ENCODE data around the gene TMEM144. TPM values are rescaled to one million over a fixed set of nuclear protein-coding genes. Genes with fewer than 3 reads are reported as not detected.
A peak's percentile ranks its signal among the peaks of the same experiment; 100 is the strongest.

TMEM144 gene
- total RNA-seq, result 10 to 100 TPM in 5 of 6 donors, 1 to 10 TPM in 1; 8.6 to 16.7 (median 13.7) TPM

DNA sequence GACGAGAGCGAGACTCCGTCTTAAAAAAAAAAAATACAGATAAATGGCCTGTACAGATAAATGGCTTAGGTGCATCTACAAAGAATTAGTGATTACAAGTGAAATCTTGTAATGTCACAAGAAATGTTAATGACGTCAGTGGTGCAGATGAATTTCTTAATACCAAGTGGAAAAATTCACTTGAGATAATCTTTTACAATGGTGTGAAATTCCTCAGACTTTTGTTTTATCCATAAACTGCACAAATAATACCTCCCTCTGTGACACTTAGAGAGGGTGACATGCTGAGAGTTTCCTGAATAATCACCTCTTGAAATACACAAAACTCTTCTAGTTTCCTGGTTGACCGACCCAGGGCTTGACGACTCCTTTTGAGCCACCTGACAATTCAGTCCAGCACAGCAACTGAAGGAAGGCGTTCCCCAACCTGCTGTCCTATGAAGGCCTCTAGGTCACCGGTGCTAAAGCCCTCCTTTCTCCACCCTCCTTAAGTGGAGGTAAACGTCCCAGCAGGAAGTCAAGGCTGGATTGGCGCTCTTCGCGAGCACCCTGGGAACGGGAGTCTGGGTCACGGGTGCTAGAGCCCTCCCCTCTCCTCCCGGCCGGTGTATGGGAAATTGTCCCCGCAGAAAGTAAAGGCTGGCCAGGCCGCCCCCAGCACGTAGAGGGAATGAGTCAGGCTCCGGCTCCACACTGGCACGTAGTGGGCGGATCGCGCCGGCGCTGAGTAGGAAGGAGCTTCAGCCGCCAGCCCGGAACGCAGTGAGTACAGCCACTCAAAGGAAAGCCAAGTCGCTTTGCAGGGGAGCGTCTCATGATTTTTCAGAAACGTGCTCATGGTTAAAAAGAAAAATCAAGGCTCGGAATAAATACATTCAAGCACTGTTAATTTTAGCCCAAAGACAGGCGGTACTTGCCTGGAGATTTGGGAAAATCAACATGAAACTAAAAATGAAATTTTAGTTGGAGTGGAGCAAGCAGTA is at the start of gene TMEM144:
TMEM144 (plus strand) TSS at position 662 of the 983 bp plus-strand sequence. CDS start 2,182 bp downstream, outside the sequence.
- peak; percentile 97 to 98 for ATAC-seq (ENCODE audit: low FRiP score in 2 of 2)
- Histone ChIP-seq H3K9me3 (no peaks in the 10 kb centered on the region), H3K4me3 (peak within 1 kb of the TSS; percentile 11 to 49 (median 40)), H3K36me3 (no peaks in the 10 kb centered on the region), H3K27me3 (no peaks in the 10 kb centered on the region), H3K27ac (peak within 1 kb of the TSS; percentile 81 to 92 (median 88)), H3K4me1 (peaks cover 5 to 11% (median 9%) of the 10 kb centered on the region in 4 donors)
- 15% methylated on average over 25 to 33 of the region's 34 CpGs for WGBS, 2 donors
- peak; percentile 94 to 96 for DNase-seq
- TF ChIP-seq POLR2AphosphoS5 (IDR thresholded peaks at IDR 0.05) (peak; percentile 49 to 85), EP300 (IDR thresholded peaks at IDR 0.05) (no peak), POLR2A (IDR thresholded peaks at IDR 0.05) (peak in 3 of 4 donors; percentile 42 to 88 (median 67))

DNA sequence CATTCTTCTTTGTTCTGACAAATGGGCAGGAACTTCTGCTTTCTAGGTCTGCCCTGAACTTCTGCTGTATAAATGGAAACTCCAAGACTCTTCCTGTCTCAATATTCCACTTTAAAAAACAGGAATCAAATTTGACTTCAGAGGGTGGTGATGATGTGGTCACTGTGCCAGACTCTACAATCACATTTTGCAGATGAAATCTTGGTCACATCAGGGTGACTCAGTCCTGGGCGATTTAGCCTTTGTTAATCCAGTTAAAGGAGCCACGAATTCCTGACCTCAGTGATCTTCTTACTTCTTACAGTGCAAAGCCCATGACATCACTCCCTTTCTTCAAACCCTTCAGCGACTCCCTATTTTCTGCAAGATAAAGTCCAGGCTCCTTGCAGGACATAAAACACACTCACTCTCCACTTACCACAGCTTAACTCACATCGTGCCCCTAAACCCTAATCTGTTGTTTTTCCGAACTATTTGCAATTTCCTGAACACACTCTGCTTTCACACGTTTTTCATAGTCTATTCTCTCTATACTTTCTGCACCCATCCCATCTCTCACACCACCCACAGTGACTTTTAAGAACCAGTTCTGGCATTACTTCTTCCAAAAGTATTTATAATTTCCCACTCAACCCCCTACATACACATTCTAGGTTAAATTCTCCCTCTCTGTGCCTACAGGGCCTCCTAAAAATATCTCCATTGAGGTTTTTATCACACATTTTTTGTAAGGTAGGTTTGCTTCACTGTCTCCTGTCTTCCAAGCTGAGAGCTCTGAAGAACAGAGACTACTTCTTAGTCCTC is 48.5 kb upstream of the TMEM144 start:
- H3K4me1 ChIP-seq, result no peaks in the 10 kb centered on the region
- no peaks in the 10 kb centered on the region for H3K9me3 ChIP-seq
- H3K4me3 ChIP-seq, result no peak overlapping the region
- WGBS, 2 donors, result 35 to 41% methylated on average over 6 of the region's 6 CpGs
- peak in 1 of 2 donors; percentile 34 for DNase-seq
- peak overlapping the region in 1 of 4 donors; percentile 28 for H3K27ac ChIP-seq
- TF ChIP-seq, protein P1, sequence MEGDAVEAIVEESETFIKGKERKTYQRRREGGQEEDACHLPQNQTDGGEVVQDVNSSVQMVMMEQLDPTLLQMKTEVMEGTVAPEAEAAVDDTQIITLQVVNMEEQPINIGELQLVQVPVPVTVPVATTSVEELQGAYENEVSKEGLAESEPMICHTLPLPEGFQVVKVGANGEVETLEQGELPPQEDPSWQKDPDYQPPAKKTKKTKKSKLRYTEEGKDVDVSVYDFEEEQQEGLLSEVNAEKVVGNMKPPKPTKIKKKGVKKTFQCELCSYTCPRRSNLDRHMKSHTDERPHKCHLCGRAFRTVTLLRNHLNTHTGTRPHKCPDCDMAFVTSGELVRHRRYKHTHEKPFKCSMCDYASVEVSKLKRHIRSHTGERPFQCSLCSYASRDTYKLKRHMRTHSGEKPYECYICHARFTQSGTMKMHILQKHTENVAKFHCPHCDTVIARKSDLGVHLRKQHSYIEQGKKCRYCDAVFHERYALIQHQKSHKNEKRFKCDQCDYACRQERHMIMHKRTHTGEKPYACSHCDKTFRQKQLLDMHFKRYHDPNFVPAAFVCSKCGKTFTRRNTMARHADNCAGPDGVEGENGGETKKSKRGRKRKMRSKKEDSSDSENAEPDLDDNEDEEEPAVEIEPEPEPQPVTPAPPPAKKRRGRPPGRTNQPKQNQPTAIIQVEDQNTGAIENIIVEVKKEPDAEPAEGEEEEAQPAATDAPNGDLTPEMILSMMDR (IDR thresholded peaks at IDR 0.05), result no peak
- TF ChIP-seq EP300 (IDR thresholded peaks at IDR 0.05), result peak in 1 of 4 donors; percentile 14
- TF ChIP-seq POLR2A (IDR thresholded peaks at IDR 0.05), result peak in 1 of 4 donors; percentile 20
- no peaks in the 10 kb centered on the region for H3K27me3 ChIP-seq
- ATAC-seq (ENCODE audit: low FRiP score in 2 of 2), result peak; percentile 69 to 95
- no peaks in the 10 kb centered on the region for H3K36me3 ChIP-seq

DNA sequence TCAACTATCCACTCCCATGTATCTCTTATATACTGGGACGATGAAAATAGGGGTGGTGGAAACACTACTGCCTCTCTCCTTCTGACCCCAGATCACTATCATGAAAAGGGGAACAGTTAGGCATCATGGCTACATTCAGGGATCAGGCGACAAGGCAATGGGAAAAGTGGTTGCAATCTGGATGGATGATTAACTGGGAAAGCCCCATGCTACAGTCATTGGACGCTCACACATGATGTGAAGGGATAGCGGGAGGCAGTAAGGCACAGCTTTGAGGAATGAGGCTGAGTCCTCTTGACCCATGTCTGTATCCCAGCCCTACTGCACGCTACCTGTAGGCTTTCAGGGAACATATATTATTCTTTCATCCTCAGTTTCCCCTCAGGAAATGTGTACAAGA is 47.7 kb upstream of the TMEM144 start:
- ATAC-seq (ENCODE audit: low FRiP score in 2 of 2) (no peak), DNase-seq (no peak)
- H3K27ac ChIP-seq, result no peak overlapping the region
- TF ChIP-seq POLR2A (IDR thresholded peaks at IDR 0.05) (peak in 1 of 4 donors; percentile 26), EP300 (IDR thresholded peaks at IDR 0.05) (no peak)
- WGBS, 2 donors, result 95% methylated on average over 5 of the region's 5 CpGs
- H3K4me1 ChIP-seq, result no peaks in the 10 kb centered on the region
- H3K27me3 ChIP-seq, result no peaks in the 10 kb centered on the region
- no peak overlapping the region for H3K4me3 ChIP-seq
- H3K36me3 ChIP-seq, result no peaks in the 10 kb centered on the region
- H3K9me3 ChIP-seq, result no peaks in the 10 kb centered on the region

DNA sequence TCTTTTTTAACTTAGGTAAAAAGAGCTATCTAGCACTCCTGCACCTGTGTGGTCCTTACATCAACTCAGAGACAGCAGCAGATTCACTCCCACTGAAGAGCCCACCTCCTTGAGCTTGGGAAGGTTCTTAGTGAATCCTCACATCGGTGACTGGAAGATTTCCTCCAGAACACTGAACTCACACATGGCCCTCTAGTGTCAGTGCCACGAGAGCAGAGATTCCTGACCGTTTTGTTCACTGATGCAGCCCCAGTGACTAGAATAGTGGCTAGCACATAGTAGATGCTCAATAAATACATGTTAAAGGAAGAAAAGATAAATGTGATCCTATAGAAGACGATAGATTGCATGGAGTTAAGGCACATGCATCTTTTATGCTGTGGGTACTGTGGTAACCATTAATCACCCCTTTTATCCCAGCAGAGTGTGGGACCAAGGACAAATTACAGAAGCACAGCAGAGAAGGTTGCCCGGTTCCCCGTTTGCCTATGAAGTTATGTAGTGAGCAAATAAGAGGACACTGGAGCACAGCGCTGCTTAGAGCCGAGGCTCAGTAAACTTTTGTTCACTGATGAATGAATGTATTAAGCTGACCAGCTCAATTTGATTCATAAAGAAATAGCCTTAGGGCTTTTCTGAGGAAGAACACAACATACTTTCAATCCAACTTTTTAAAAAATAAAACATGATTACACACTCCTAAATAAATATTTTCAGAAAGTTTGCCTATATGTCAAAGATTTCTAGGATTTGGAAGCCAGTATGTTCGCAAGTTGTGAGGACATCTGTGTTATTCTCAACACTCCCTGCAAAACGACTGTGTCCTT is 46.1 kb upstream of the TMEM144 start:
- DNase-seq (no peak), ATAC-seq (ENCODE audit: low FRiP score in 2 of 2) (no peak)
- Histone ChIP-seq H3K27ac (no peak overlapping the region), H3K36me3 (no peaks in the 10 kb centered on the region), H3K27me3 (no peaks in the 10 kb centered on the region), H3K4me3 (no peak overlapping the region), H3K9me3 (no peaks in the 10 kb centered on the region), H3K4me1 (peaks cover 0 to 4% (median 0%) of the 10 kb centered on the region in 4 donors)
- TF ChIP-seq EP300 (IDR thresholded peaks at IDR 0.05) (no peak), POLR2AphosphoS5 (IDR thresholded peaks at IDR 0.05) (no peak), POLR2A (IDR thresholded peaks at IDR 0.05) (no peak)
- TF ChIP-seq, protein P1 (IDR thresholded peaks at IDR 0.05), result no peak
- 66 to 73% methylated on average over 10 of the region's 10 CpGs for WGBS, 2 donors

DNA sequence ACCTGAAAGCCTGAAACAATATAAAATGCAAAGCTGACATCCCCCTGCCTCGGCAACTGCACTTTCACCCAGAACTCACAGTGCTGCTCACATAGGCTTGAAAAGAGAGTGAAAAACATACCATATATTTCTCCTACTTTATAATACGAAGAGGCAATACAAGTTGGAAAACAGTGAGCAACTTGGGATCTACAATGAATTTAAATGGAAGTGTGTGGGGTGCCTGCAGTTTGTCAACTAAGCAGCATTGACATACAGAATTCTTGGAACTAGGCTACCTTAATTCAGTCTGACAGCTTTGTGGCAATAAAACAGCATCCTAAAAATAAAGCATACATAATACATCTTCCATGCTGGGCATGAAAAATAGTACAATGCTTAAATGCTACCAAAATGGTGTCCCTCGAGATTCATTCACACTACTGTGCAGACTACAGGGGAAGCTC is 45.5 kb upstream of the TMEM144 start:
- no peaks in the 10 kb centered on the region for H3K36me3 ChIP-seq
- H3K27ac ChIP-seq, result no peak overlapping the region
- ATAC-seq (ENCODE audit: low FRiP score in 2 of 2), result no peak
- H3K9me3 ChIP-seq, result no peaks in the 10 kb centered on the region
- peaks cover 0 to 10% (median under 1%) of the 10 kb centered on the region in 4 donors for H3K4me1 ChIP-seq
- no peaks in the 10 kb centered on the region for H3K27me3 ChIP-seq
- 80 to 84% methylated on average over 3 of the region's 3 CpGs for WGBS, 2 donors
- DNase-seq, result no peak
- no peak overlapping the region for H3K4me3 ChIP-seq
- TF ChIP-seq EP300 (IDR thresholded peaks at IDR 0.05) (no peak), POLR2AphosphoS5 (IDR thresholded peaks at IDR 0.05) (no peak), POLR2A (IDR thresholded peaks at IDR 0.05) (no peak)
- TF ChIP-seq, protein P1 (IDR thresholded peaks at IDR 0.05), result no peak

Data from upper lobe of left lung (tissue), 6 donors.